Progenitor cell of endocrine pancreas (in vitro differentiated cells): ENCODE measurements around the gene ABCC3. TPM values are rescaled to one million over a fixed set of nuclear protein-coding genes. Genes with fewer than 3 reads are reported as not detected.

Experiments
- DNase-seq: peaks from one replicate; pipeline ENCODE4 v3.0.0; 2021; ENCODE audit warnings: low spot score; ENCODE audit not compliant: unreplicated experiment
- H3K27ac Mint-ChIP-seq: 2 replicates; pipeline ENCODE4 v1.8.0; 2021; ENCODE audit warnings: mild to moderate bottlenecking, moderate library complexity, mixed read lengths
- H3K27me3 Mint-ChIP-seq: 2 replicates; pipeline ENCODE4 v1.8.0; 2021; ENCODE audit warnings: mixed read lengths
- H3K36me3 Mint-ChIP-seq: 2 replicates; pipeline ENCODE4 v1.8.0; 2022; ENCODE audit warnings: mixed read lengths; ENCODE audit not compliant: insufficient read depth
- H3K4me1 Mint-ChIP-seq: 2 replicates; pipeline ENCODE4 v1.8.0; 2021; ENCODE audit warnings: low read depth, mixed read lengths
- H3K4me3 Mint-ChIP-seq: 2 replicates; pipeline ENCODE4 v1.8.0; 2021; ENCODE audit warnings: low read depth, mild to moderate bottlenecking, moderate library complexity, mixed read lengths
- H3K9me3 Mint-ChIP-seq: 2 replicates; pipeline ENCODE4 v1.8.0; 2021; ENCODE audit warnings: low read depth, mixed read lengths
- CTCF ChIP-seq: fragments of 200-600 bp; sonication (generic); IDR thresholded peaks from one replicate; pipeline ENCODE4 v1.5.0; 2021; ENCODE audit warnings: antibody characterized with exemption, mild to moderate bottlenecking; ENCODE audit not compliant: unreplicated experiment
- total RNA-seq: library from RNA; stranded (reverse); gene quantifications from 2 replicates; pipeline ENCODE4 v1.2.1, GENCODE V29; 2021

The ABCC3 gene
- total RNA-seq, 1 donor from 2014 or later, result 1.6 TPM

- no peak for TF ChIP-seq CTCF
- Mint-ChIP-seq H3K4me3 (no peak overlapping the region), H3K4me1 (peaks cover 14% of the 10 kb centered on the region), H3K27ac (no peak overlapping the region), H3K27me3 (peaks cover 31% of the 10 kb centered on the region), H3K36me3 (no peaks in the 10 kb centered on the region), H3K9me3 (no peaks in the 10 kb centered on the region)
- no peak for DNase-seq
These were observed 4.8 kb upstream of the ABCC3 start for GRCh38 chr17:50629902-50630301.

- Mint-ChIP-seq H3K9me3 (no peaks in the 10 kb centered on the region), H3K27ac (no peak overlapping the region), H3K4me3 (no peak overlapping the region), H3K4me1 (peaks cover 14% of the 10 kb centered on the region), H3K36me3 (no peaks in the 10 kb centered on the region), H3K27me3 (peaks cover 37% of the 10 kb centered on the region)
- peak; percentile 77 for TF ChIP-seq CTCF
- DNase-seq, result peak; percentile 56
These were observed 4.0 kb upstream of the ABCC3 start for GRCh38 chr17:50630524-50631194.

- peaks cover 44% of the 10 kb centered on the region for H3K27me3 Mint-ChIP-seq
- H3K4me1 Mint-ChIP-seq, result peaks cover 14% of the 10 kb centered on the region
- H3K27ac Mint-ChIP-seq, result no peak overlapping the region
- no peaks in the 10 kb centered on the region for H3K9me3 Mint-ChIP-seq
- H3K36me3 Mint-ChIP-seq, result no peaks in the 10 kb centered on the region
- no peak for TF ChIP-seq CTCF
- H3K4me3 Mint-ChIP-seq, result no peak overlapping the region
- no peak for DNase-seq
These were observed 3.3 kb upstream of the ABCC3 start for GRCh38 chr17:50631195-50631907.

GRCh38 chr17:50631908-50632571 is 2.6 kb upstream of the ABCC3 start:
- no peaks in the 10 kb centered on the region for H3K36me3 Mint-ChIP-seq
- H3K9me3 Mint-ChIP-seq, result no peaks in the 10 kb centered on the region
- H3K4me3 Mint-ChIP-seq, result no peak overlapping the region
- DNase-seq, result no peak
- TF ChIP-seq CTCF, result no peak
- H3K27ac Mint-ChIP-seq, result no peak overlapping the region
- H3K4me1 Mint-ChIP-seq, result peaks cover 14% of the 10 kb centered on the region
- H3K27me3 Mint-ChIP-seq, result peaks cover 51% of the 10 kb centered on the region

GRCh38 chr17:50632637-50633036 is 2.0 kb upstream of the ABCC3 start:
- Mint-ChIP-seq H3K27me3 (peaks cover 57% of the 10 kb centered on the region), H3K36me3 (no peaks in the 10 kb centered on the region), H3K4me1 (peaks cover 13% of the 10 kb centered on the region), H3K27ac (no peak overlapping the region), H3K4me3 (no peak overlapping the region), H3K9me3 (no peaks in the 10 kb centered on the region)
- DNase-seq, result no peak
- TF ChIP-seq CTCF, result no peak
